Natural killer cell (primary cell): Measurements from ENCODE around the gene EREG. TPM values are rescaled to one million over a fixed set of nuclear protein-coding genes. Genes with fewer than 3 reads are reported as not detected.

Experiments used
- ATAC-seq, 3 donors: fragments of 150-1000 bp in 2 of 3; fragments of 200-7000 bp in 1 of 3; cut with Tn5 transposase; 1 replicate in 1 of 3; 2 replicates in 2 of 3; pipeline ENCODE4 v1.10.0; 2021; ENCODE audit warnings: mild to moderate bottlenecking in 2 of 3, moderate library complexity in 2 of 3
- DNase-seq, 2 donors: peaks; one replicate each; pipeline versions ENCODE4 v3.0.0 to v3.0.0-alpha.2; 2013 to 2021; ENCODE audit warnings: mixed read lengths in 1 of 2
- H3K27ac ChIP-seq: one replicate; pipeline ENCODE4 v1.5.1; 2013; ENCODE audit warnings: mild to moderate bottlenecking, low read length
- H3K27me3 ChIP-seq: one replicate; pipeline ENCODE4 v1.6.1; 2013; ENCODE audit warnings: low read length; ENCODE audit not compliant: control insufficient read depth, insufficient read depth
- H3K36me3 ChIP-seq: one replicate; pipeline ENCODE4 v1.6.1; 2013; ENCODE audit warnings: low read length; ENCODE audit not compliant: control insufficient read depth, insufficient read depth
- H3K4me1 ChIP-seq: one replicate; pipeline ENCODE4 v1.6.1; 2013; ENCODE audit warnings: low read length; ENCODE audit not compliant: control insufficient read depth, insufficient read depth
- H3K4me3 ChIP-seq: one replicate; pipeline ENCODE4 v1.5.1; 2013; ENCODE audit warnings: low read length
- H3K9me3 ChIP-seq: one replicate; pipeline ENCODE4 v1.6.1; 2013; ENCODE audit warnings: low read length; ENCODE audit not compliant: control insufficient read depth, insufficient read depth
- H3K27ac Mint-ChIP-seq, 2 donors: one replicate each; pipeline ENCODE4 v1.8.0; 2022; ENCODE audit warnings: mild to moderate bottlenecking in 2 of 2, mixed read lengths in 2 of 2, moderate library complexity in 1 of 2
- H3K27me3 Mint-ChIP-seq, 2 donors: one replicate each; pipeline ENCODE4 v1.8.0; 2022; ENCODE audit warnings: low read depth in 2 of 2, mixed read lengths in 2 of 2
- H3K36me3 Mint-ChIP-seq: one replicate; pipeline ENCODE4 v1.8.0; 2022; ENCODE audit warnings: mixed read lengths
- H3K4me1 Mint-ChIP-seq, 2 donors: one replicate each; pipeline ENCODE4 v1.8.0; 2022; ENCODE audit warnings: mixed read lengths in 2 of 2
- H3K4me3 Mint-ChIP-seq: one replicate; pipeline ENCODE4 v1.8.0; 2022; ENCODE audit warnings: mild to moderate bottlenecking, moderate library complexity, mixed read lengths
- H3K9me3 Mint-ChIP-seq, 2 donors: one replicate each; pipeline ENCODE4 v1.8.0; 2022; ENCODE audit warnings: mixed read lengths in 2 of 2
- WGBS: methylation state at CpG from one replicate; pipeline ENCODE4 v1.1.7; 2013; ENCODE audit warnings: missing lambda C conversion rate; ENCODE audit not compliant: insufficient coverage; 5-methylcytosine and 5-hydroxymethylcytosine counted together
- intact Hi-C: fragments of 100-400 bp; cut with micrococcal nuclease; formaldehyde crosslinking; loops from one replicate; pipeline ENCODE4 v1.14.2; 2022
- total RNA-seq, 4 donors: library from RNA; stranded (reverse); fragments of 120-200 nt in 1 of 4; gene quantifications; one replicate each; pipeline versions ENCODE4 v1.2.3 to v1.2.4, GENCODE V29; 2013 to 2022
- TF ChIP-seq, protein P1 (sequence below): fragments of 200-600 bp; IDR thresholded peaks from one replicate; pipeline ENCODE4 v1.8.0; 2022; ENCODE audit warnings: antibody characterized with exemption

EREG gene
- total RNA-seq, 3 donors from 2014 or later (not counting 1 experiment from before 2014, with no cell fraction given) = 2.3 to 23.3 (median 6.4) TPM

DNA sequence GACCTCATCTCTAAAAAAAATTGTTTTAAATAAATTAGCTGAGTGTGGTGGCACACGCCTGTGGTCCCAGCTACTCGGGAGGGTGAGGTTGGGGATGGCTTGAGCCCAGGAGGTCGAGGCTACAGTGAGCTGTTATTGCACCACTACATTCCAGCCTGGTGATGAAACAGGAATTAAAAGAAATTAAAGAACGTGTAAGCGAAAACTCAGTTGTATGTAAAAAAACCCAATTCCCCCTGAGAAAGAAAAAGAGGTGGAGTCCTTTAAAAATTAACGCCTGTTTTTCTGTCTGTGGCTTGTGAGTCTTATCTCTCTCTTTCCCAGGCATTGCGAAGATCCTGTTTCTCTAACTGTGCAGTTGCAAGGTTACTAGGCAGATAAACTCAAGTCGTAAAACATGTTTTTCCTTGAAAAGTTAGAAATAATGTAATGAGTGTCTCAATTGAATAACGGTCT lies 34.6 kb upstream of the EREG start:
- intact Hi-C loops = no loop called here
- H3K27ac ChIP-seq = no peak overlapping the region
- no peak overlapping the region for H3K27ac Mint-ChIP-seq

DNA sequence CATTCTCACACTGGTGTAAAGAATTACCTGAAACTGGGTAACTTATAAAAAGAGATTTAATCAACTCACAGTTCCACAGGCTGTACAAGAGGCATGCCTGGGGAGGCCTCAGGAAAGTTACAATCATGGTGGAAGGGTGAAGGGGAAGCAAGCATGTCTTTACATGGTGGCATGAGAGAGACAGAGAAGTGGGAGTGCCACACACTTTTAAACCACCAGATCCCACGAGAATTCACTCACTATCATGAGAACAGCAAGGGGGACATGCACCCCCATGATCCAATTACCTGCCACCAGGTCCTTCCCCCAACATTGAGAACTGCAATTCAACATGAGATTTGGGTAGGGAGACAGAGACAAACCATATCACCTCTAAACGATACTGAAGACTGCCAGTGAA lies 33.7 kb upstream of the EREG start:
- H3K9me3 Mint-ChIP-seq = no peaks in the 10 kb centered on the region
- no peaks in the 10 kb centered on the region for H3K36me3 Mint-ChIP-seq
- 71% methylated on average over 1 of the region's 2 CpGs for WGBS
- peaks cover 13 to 19% of the 10 kb centered on the region in 2 donors for H3K27me3 Mint-ChIP-seq
- no peak overlapping the region for H3K4me3 ChIP-seq
- no peaks in the 10 kb centered on the region for H3K9me3 ChIP-seq
- no peaks in the 10 kb centered on the region for H3K27me3 ChIP-seq
- ATAC-seq (no peak), DNase-seq (no peak)
- no peaks in the 10 kb centered on the region for H3K4me1 Mint-ChIP-seq
- intact Hi-C loops = no loop called here
- TF ChIP-seq, protein P1, sequence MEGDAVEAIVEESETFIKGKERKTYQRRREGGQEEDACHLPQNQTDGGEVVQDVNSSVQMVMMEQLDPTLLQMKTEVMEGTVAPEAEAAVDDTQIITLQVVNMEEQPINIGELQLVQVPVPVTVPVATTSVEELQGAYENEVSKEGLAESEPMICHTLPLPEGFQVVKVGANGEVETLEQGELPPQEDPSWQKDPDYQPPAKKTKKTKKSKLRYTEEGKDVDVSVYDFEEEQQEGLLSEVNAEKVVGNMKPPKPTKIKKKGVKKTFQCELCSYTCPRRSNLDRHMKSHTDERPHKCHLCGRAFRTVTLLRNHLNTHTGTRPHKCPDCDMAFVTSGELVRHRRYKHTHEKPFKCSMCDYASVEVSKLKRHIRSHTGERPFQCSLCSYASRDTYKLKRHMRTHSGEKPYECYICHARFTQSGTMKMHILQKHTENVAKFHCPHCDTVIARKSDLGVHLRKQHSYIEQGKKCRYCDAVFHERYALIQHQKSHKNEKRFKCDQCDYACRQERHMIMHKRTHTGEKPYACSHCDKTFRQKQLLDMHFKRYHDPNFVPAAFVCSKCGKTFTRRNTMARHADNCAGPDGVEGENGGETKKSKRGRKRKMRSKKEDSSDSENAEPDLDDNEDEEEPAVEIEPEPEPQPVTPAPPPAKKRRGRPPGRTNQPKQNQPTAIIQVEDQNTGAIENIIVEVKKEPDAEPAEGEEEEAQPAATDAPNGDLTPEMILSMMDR = no peak
- H3K4me1 ChIP-seq = no peaks in the 10 kb centered on the region
- no peaks in the 10 kb centered on the region for H3K36me3 ChIP-seq
- H3K27ac Mint-ChIP-seq = no peak overlapping the region
- no peak overlapping the region for H3K4me3 Mint-ChIP-seq
- no peak overlapping the region for H3K27ac ChIP-seq

More for the DNA sequence above, 34.6 kb upstream of the EREG start:
- ATAC-seq = no peak
- no peaks in the 10 kb centered on the region for H3K9me3 Mint-ChIP-seq
- no peak overlapping the region for H3K4me3 ChIP-seq
- TF ChIP-seq, protein P1 = no peak
- H3K27me3 Mint-ChIP-seq = peaks cover 13 to 19% of the 10 kb centered on the region in 2 donors
- H3K27me3 ChIP-seq = no peaks in the 10 kb centered on the region
- no peaks in the 10 kb centered on the region for H3K36me3 Mint-ChIP-seq
- H3K4me1 Mint-ChIP-seq = no peaks in the 10 kb centered on the region
- no peak for DNase-seq
- H3K4me3 Mint-ChIP-seq = no peak overlapping the region
- no peaks in the 10 kb centered on the region for H3K36me3 ChIP-seq
- H3K9me3 ChIP-seq = no peaks in the 10 kb centered on the region
- no peaks in the 10 kb centered on the region for H3K4me1 ChIP-seq
- WGBS = 40% methylated on average over 7 of the region's 9 CpGs

DNA sequence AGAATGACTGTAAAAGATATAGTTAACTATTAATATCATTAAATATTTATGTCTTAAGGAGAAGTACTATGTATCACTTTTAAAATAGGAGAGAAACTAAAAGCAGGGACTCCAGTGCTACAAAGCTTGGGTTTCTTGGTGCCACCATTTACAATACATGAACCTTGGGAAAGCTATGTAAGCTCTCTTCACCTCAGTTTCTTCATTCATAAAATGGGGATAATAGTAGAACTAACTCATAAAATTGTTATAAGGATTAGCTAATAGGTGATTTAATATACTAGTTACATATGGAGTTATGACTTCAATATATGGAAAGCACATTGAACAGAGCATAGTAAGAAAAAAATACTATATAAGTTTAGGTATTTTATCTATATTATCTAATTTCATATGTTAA lies 33.0 kb upstream of the EREG start:
- no peaks in the 10 kb centered on the region for H3K9me3 Mint-ChIP-seq
- Histone ChIP-seq H3K4me1 (no peaks in the 10 kb centered on the region), H3K9me3 (no peaks in the 10 kb centered on the region), H3K27ac (no peak overlapping the region), H3K36me3 (no peaks in the 10 kb centered on the region), H3K4me3 (no peak overlapping the region), H3K27me3 (no peaks in the 10 kb centered on the region)
- no peak overlapping the region for H3K27ac Mint-ChIP-seq
- H3K27me3 Mint-ChIP-seq = peaks cover 13 to 19% of the 10 kb centered on the region in 2 donors
- ATAC-seq (no peak), DNase-seq (no peak)
- H3K4me3 Mint-ChIP-seq = no peak overlapping the region
- no peaks in the 10 kb centered on the region for H3K36me3 Mint-ChIP-seq
- TF ChIP-seq, protein P1 = no peak
- intact Hi-C loops = no loop called here
- no peaks in the 10 kb centered on the region for H3K4me1 Mint-ChIP-seq

DNA sequence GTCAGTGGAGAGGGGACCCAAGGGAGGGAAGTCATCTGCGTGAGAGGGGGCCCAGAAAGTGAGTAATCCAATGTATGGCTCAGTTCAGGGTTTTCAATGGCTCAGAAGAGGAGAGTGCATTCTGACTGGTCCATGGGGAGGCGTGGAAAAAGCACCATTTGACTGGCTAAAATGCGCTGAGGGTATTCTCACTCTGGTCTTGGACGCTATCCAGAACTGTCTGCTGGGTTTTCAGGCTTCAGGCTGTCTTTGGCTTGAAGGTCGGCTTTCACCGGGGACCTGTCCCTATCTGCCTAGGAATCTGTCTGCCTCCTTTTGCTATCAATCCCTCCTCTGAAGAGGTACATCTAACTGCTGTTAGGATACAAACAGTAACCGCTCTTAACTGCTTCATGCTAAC lies 30.3 kb upstream of the EREG start:
- Mint-ChIP-seq H3K4me3 (no peak overlapping the region), H3K36me3 (no peaks in the 10 kb centered on the region), H3K27me3 (peaks cover 0 to 8% of the 10 kb centered on the region in 2 donors), H3K9me3 (no peaks in the 10 kb centered on the region), H3K27ac (no peak overlapping the region), H3K4me1 (no peaks in the 10 kb centered on the region)
- H3K4me3 ChIP-seq = no peak overlapping the region
- H3K27me3 ChIP-seq = peaks cover 2% of the 10 kb centered on the region
- DNase-seq (no peak), ATAC-seq (no peak)
- intact Hi-C loops = no loop called here
- no peaks in the 10 kb centered on the region for H3K4me1 ChIP-seq
- WGBS = 92% methylated on average over 7 of the region's 7 CpGs
- H3K9me3 ChIP-seq = no peaks in the 10 kb centered on the region
- H3K27ac ChIP-seq = no peak overlapping the region
- TF ChIP-seq, protein P1 = no peak
- no peaks in the 10 kb centered on the region for H3K36me3 ChIP-seq
